C1 segment of cervical spinal cord (tissue), 14 donors: Measurements from ENCODE around the gene PRR4.

Experiments used
- DNase-seq, 14 donors: peaks; one replicate each; lab custom pipeline; 2025; lab: John Stamatoyannopoulos, UW

Gene PRR4

GRCh38 chr12:10801741-10802140 is 47.5 kb downstream of the PRR4 start:
- DNase-seq = no peak
